ENCODE data around the gene HTT. TPM values are rescaled to one million over a fixed set of nuclear protein-coding genes. Genes with fewer than 3 reads are reported as not detected.
A peak's percentile ranks its signal among the peaks of the same experiment; 100 is the strongest.

Gene HTT
- total and polyA plus RNA-seq, 2 of the 13 experiments (the other 11 are each of a cell fraction or from before 2014, with no cell fraction given): 17.5 to 19.5 TPM

GRCh38 chr4:3041192-3042142 lies 33.0 kb upstream of the HTT start (continued):
- no peak for TF ChIP-seq RXRA (CRISPR knock-in tag; IDR thresholded peaks at IDR 0.05)
- no peak for TF ChIP-seq MNT (IDR thresholded peaks at IDR 0.05)
- no peak for TF ChIP-seq TFE3 (CRISPR knock-in tag; IDR thresholded peaks at IDR 0.05)
- TF ChIP-seq GABPA (IDR thresholded peaks at IDR 0.05; ENCODE audit: low read depth, low read length): peak; percentile 58
- peak; percentile 40; the same call in 1 of the 2 replicates for TF ChIP-seq GABPA (CRISPR knock-in tag; IDR thresholded peaks at IDR 0.05; ENCODE audit: low read depth)
- TF ChIP-seq RBM22 (optimal IDR thresholded peaks at IDR 0.05; ENCODE audit: low read length): no peak
- TF ChIP-seq, protein P1, sequence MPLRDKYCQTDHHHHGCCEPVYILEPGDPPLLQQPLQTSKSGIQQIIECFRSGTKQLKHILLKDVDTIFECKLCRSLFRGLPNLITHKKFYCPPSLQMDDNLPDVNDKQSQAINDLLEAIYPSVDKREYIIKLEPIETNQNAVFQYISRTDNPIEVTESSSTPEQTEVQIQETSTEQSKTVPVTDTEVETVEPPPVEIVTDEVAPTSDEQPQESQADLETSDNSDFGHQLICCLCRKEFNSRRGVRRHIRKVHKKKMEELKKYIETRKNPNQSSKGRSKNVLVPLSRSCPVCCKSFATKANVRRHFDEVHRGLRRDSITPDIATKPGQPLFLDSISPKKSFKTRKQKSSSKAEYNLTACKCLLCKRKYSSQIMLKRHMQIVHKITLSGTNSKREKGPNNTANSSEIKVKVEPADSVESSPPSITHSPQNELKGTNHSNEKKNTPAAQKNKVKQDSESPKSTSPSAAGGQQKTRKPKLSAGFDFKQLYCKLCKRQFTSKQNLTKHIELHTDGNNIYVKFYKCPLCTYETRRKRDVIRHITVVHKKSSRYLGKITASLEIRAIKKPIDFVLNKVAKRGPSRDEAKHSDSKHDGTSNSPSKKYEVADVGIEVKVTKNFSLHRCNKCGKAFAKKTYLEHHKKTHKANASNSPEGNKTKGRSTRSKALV (CRISPR knock-in tag; IDR thresholded peaks at IDR 0.05): peak; percentile 96
- 0 out of 2 replicates have a peak, but pooled peaks have one; percentile 66 for TF ChIP-seq ZNF772 (CRISPR knock-in tag; IDR thresholded peaks at IDR 0.05)
- TF ChIP-seq TP53 (CRISPR knock-in tag; conservative IDR thresholded peaks at IDR 0.05): no peak
- 0 out of 2 replicates have a peak, but pooled peaks have one; percentile 2 for TF ChIP-seq KMT2A (CRISPR knock-in tag; IDR thresholded peaks at IDR 0.05)
- no peak for TF ChIP-seq ZNF496 (CRISPR knock-in tag; IDR thresholded peaks at IDR 0.05; ENCODE audit: insufficient replicate concordance)
- TF ChIP-seq ZNF761 (CRISPR knock-in tag; conservative IDR thresholded peaks at IDR 0.05): 0 out of 2 replicates have a peak, but pooled peaks have one; percentile 41
- TF ChIP-seq ZNF44 (CRISPR knock-in tag; IDR thresholded peaks at IDR 0.05): no peak
- TF ChIP-seq MED1 (CRISPR knock-in tag; IDR thresholded peaks at IDR 0.05): 0 out of 2 replicates have a peak, but pooled peaks have one; percentile 18
- no peak for TF ChIP-seq NFATC3 (CRISPR knock-in tag; IDR thresholded peaks at IDR 0.05)
- peak; percentile 54 for TF ChIP-seq XRCC5 (optimal IDR thresholded peaks at IDR 0.05; ENCODE audit: low read length)
- no peak for TF ChIP-seq ZBTB26 (CRISPR knock-in tag; IDR thresholded peaks at IDR 0.05; ENCODE audit: borderline replicate concordance)
- no peak; the same call in 1 of the 2 replicates for TF ChIP-seq ELF1 (CRISPR knock-in tag; IDR thresholded peaks at IDR 0.05)
- no peak for TF ChIP-seq RBAK (CRISPR knock-in tag; IDR thresholded peaks at IDR 0.05)
- TF ChIP-seq ZGPAT (CRISPR knock-in tag; IDR thresholded peaks at IDR 0.05): peak; percentile 22; the same call in 1 of the 2 replicates

Data from HepG2 (cell line).